ENCODE data around the gene SDS. TPM values are rescaled to one million over a fixed set of nuclear protein-coding genes. Genes with fewer than 3 reads are reported as not detected.

SDS gene
- total and polyA plus RNA-seq, 2 of the 13 experiments (the other 11 are each of a cell fraction or from before 2014, with no cell fraction given), result not detected

GRCh38 chr12:113358381-113359132 lies 45.1 kb downstream of the SDS start, which contains the start of gene PLBD2 (continued):
- TF ChIP-seq HDAC6 (IDR thresholded peaks at IDR 0.05; ENCODE audit: low read depth, low read length), result no peak
- TF ChIP-seq RCOR2 (CRISPR knock-in tag; IDR thresholded peaks at IDR 0.05), result 0 out of 2 replicates have a peak, but pooled peaks have one; percentile 11
- 0 out of 2 replicates have a peak, but pooled peaks have one; percentile 51 for TF ChIP-seq ZZZ3 (CRISPR knock-in tag; IDR thresholded peaks at IDR 0.05; ENCODE audit: borderline replicate concordance)
- TF ChIP-seq ZBTB49 (CRISPR knock-in tag; IDR thresholded peaks at IDR 0.05; ENCODE audit: borderline replicate concordance), result no peak
- no peak for TF ChIP-seq ZNF567 (CRISPR knock-in tag; IDR thresholded peaks at IDR 0.05; ENCODE audit: borderline replicate concordance)
- TF ChIP-seq CENPT (CRISPR knock-in tag; IDR thresholded peaks at IDR 0.05; ENCODE audit: low read depth), result no peak; the same call in 1 of the 2 replicates
- TF ChIP-seq MNT (IDR thresholded peaks at IDR 0.05), result 0 out of 2 replicates have a peak, but pooled peaks have one; percentile 17
- TF ChIP-seq ZMYM3 (CRISPR knock-in tag; IDR thresholded peaks at IDR 0.05), result peak; percentile 41; the same call in 1 of the 2 replicates
- TF ChIP-seq SP4 (CRISPR knock-in tag; IDR thresholded peaks at IDR 0.05), result peak; percentile 89
- no peak for TF ChIP-seq THAP7 (CRISPR knock-in tag; IDR thresholded peaks at IDR 0.05)
- no peak for TF ChIP-seq SUZ12 (IDR thresholded peaks at IDR 0.05; ENCODE audit: low read depth, low read length)
- TF ChIP-seq POLR2G (IDR thresholded peaks at IDR 0.05; ENCODE audit: low read depth, low read length), result peak; percentile 67
- no peak for TF ChIP-seq KLF9 (CRISPR knock-in tag; IDR thresholded peaks at IDR 0.05; ENCODE audit: low read depth)
- no peak for TF ChIP-seq SNAPC2 (CRISPR knock-in tag; IDR thresholded peaks at IDR 0.05)
- no peak for TF ChIP-seq FOXP1 (IDR thresholded peaks at IDR 0.05)
- no peak for TF ChIP-seq FOXP1 (CRISPR knock-in tag; IDR thresholded peaks at IDR 0.05)
- no peak for TF ChIP-seq ZNF24 (IDR thresholded peaks at IDR 0.05)
- no peak for TF ChIP-seq KLF15 (CRISPR knock-in tag; IDR thresholded peaks at IDR 0.05; ENCODE audit: borderline replicate concordance)
- TF ChIP-seq ZNF382 (CRISPR knock-in tag; IDR thresholded peaks at IDR 0.05; ENCODE audit: borderline replicate concordance), result no peak
- no peak for TF ChIP-seq DNMT3B (CRISPR knock-in tag; conservative IDR thresholded peaks at IDR 0.05)
- TF ChIP-seq ZNF839 (CRISPR knock-in tag; IDR thresholded peaks at IDR 0.05; ENCODE audit: borderline replicate concordance), result peak; percentile 1; the same call in 1 of the 2 replicates
- no peak for TF ChIP-seq PITX1 (CRISPR knock-in tag; IDR thresholded peaks at IDR 0.05)
- no peak for TF ChIP-seq PLRG1 (conservative IDR thresholded peaks at IDR 0.05)
- TF ChIP-seq HDAC1 (CRISPR knock-in tag; IDR thresholded peaks at IDR 0.05), result peak; percentile 22
- 0 out of 2 replicates have a peak, but pooled peaks have one; percentile 20 for TF ChIP-seq ZNF331 (CRISPR knock-in tag; IDR thresholded peaks at IDR 0.05)
- TF ChIP-seq POLR2AphosphoS5 (IDR thresholded peaks at IDR 0.05; ENCODE audit: low read depth, low read length), result peak; percentile 49; the same call in 1 of the 2 replicates
